GM21423 (cell line): ENCODE results near the gene GJD4.

Experiments used
- ATAC-seq: cut with Tn5 transposase; IDR thresholded peaks from one replicate; pipeline ENCODE4 v1.9.1; 2021; ENCODE audit warnings: mild to moderate bottlenecking, moderate library complexity; ENCODE audit not compliant: unreplicated experiment

GJD4 gene

DNA sequence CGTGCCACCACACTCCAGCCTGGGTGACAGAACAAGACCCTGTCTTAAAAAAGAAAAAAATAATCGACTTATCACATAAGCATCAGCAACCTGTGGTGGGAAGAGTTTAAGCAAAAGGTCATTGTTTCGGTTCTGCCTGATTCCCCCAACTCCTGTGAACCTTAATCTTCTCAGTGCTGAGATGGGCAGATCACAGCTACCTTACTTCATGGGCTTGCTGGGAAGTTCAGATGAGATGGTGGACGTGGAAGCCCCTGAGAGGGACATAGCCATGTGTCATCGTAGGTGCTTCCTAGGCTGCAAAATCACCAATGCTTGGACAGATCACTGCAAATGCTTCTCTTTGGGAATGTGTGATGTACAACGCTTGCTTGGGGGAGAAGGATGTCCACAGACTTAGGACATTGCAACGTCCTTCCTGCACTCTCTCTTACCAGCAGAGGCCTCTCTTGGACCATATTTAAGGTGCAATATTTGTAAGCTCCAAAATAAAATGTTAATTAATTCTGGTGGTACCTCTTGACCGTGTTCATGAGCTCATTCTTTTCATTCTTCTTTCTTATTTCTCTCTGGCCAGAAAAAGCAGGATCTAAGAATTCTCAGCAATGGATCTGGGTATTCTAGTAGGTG, 8.6 kb downstream of the GJD4 start:
- no peak for ATAC-seq

DNA sequence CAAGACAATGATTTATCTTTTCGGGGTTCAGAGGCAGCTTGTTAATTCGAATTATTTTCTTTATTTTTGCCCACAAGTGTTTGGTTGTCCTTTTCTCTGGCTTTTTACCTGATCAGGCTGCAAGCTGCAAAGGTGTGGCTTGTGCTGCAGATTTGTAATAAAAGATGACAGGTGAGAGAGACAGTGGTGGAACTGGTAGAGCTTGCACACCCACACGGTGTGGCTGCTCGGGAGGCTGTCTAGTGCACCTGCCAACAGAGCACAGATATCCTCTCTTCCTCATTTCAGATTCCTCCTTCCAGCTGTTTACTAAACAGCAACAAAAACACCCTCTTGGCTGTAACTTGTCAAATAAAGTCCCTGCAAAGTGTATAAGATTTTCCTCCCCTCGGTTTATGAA, 9.2 kb downstream of the GJD4 start:
- no peak for ATAC-seq

DNA sequence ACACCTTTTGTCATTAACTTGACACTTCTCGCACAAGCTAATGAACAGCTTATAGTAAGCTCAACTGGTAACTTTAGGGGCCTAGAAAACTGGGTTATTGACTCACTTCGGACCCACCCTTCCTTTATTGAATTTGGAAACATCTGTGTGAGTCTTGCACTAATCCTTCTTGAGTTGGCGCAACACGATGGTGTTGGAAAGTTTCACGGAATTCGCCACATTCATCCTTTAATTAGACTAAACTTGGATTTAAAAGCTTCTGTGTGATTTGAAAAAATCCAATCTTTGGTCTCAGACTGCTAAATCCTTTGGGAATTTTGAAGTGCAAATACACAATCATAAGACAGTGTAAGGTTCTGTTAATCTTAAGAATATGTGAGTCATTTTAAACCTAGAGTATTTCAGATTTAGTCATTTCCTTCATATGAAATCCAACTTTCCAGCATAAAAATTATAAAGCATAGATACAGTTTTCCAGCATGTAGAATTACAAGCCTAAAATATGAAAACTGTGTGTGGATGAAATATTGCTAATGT, 21.9 kb downstream of the GJD4 start:
- ATAC-seq: no peak

DNA sequence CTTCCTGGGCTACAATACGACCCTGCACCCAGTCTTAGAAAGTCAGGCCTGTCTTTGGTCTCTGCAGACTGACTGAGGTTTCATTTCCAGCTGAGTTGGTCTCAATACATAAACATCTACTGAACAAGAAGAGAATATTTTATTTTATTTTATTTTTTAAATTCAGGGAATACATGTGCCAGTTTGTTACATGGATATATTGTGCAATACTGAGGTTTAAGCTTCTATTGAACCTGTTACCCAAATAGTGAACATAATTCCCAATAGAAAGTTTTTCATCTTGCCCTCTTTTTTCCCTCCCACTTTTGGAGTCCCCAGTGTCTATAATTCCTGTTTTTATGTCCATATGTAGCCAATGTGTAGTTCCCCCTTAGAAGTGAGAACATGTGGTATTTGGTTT, 26.3 kb downstream of the GJD4 start:
- ATAC-seq: no peak

DNA sequence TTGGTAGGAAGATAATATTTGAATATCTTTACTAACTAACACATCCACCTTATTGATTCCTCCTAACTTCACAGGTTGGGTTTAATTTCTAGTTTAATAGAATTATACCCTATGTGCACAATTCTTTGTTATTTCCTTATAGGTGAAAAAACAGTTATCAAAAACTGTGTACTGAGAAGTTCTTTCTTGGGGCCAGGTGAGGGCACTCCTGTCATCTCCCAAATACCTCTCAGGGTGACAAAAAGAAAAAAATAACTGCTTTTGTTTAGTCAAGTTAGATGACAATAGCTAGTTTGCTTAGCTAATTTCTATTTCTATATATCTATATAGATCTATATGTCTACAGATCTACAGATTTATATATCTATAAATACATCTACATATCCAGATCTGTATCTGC, 26.9 kb downstream of the GJD4 start:
- no peak for ATAC-seq

DNA sequence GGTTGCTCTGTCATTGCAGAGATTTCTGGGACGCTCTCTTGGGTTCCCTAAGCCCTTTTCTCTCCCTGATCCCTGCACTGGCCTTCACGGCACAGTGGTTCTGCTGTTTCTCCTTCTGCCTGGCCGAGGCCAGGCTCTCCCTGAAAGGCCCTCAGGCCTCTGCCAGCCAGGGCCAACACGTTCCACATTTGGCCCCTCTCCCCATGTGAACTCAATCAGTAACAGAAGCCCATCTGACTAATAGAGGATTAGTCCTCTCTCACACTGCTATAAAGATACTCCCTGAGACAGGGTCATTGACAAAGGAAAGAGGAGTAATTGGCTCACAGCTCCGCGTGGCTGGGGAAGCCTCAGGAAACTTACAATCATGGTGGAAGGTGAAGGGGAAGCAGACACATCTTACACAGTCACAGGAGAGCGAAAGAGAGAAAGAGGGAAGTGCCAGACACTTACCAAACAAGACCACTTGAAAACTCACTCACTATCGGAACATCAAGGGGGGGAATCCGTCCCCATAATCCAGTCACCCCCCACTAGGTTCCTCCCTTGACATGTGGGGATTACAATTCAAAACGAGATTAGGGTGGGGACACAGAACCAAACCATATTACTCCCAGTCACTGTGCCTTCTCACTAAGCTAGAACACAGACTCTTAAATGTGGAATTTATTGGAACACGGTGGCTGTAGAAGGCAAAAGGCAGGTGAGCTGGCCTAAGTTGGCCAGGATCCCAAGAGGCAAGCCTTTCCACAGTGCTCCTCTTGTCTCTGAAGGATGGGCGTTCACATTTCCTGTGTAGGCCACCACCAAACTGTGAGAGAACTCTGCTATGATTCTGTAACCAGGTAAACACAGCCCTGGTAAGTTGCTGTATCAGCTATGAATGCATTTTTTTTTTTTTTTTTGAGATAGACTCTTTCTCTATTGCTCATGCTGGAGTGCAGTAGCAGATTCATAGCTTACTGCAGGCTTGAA, 28.2 kb downstream of the GJD4 start:
- no peak for ATAC-seq

DNA sequence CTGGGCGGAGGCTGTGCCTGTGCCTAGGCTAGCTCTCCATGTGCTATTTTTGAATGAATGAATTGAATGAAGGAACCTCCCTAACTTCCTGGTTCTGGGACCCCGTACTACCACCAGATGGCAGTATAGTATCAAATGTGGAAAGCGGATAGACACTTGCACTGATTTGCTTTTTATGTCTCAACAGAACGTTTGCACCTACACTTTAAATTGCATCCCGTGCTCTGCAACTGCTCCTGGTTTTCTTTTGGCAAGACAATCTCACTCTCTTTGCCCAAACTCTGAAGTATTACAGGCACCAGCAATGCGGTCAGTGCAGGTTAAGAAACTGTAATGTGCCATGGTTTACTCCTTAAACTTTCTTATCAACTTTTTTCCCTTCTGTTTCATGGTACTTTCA, 30.4 kb downstream of the GJD4 start:
- ATAC-seq: peak; percentile 70

DNA sequence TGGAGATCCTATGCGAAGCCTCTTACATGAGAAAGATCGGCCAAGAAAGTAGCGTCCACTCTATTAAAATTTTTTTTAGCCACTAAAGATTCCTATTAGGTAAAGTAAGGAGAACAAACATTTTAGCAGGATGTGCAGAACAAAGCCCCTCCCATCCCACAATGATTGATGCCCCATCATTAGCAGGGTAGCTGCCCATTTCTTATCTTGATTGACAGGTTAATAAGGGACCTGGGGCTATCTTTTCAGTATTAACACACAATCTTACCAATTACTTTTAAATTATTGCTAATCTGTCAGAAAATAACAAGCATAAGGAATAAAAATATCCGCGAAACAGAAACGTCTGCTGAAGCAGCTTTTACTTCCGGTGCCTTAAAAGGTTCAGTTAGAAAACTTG, 31.8 kb downstream of the GJD4 start:
- no peak for ATAC-seq

DNA sequence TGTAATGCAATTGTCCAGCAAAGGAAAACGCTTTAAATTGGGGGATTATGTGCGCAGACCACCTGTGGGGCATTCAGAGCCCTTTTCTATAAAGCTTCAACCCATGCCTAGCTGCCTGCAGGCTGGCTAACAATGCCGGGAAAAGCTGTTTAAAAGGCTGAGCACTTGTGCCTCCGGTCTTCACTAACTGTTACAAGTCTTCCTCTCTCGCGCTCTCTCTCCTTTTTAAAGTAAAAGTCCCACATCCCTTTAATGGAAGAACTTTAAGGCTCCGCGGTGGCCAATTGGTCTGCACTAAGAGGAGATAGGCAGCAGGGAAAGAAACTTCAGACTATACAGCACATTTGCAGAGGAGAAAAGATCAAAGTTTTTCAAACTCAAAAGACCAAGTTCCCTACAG, 32.3 kb downstream of the GJD4 start:
- no peak for ATAC-seq

DNA sequence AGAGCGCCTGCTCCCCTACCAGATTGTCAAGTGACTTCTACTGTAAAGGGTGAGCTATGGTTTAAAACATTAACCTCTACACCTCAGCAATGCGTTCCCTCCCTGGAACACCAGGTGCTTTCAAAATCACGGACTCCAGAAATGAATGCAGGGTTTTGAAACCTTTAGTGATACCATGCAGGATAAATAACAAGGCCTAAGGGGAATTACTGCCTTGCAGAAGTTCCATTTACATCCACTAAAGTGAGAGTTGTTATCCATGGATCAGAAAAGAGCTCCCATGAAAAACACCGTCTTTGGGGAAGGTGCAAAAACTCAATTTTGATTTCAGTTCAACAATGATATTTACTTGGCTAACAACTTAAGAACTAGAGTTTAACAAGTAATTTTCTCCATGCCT, 33.0 kb downstream of the GJD4 start:
- ATAC-seq: no peak

DNA sequence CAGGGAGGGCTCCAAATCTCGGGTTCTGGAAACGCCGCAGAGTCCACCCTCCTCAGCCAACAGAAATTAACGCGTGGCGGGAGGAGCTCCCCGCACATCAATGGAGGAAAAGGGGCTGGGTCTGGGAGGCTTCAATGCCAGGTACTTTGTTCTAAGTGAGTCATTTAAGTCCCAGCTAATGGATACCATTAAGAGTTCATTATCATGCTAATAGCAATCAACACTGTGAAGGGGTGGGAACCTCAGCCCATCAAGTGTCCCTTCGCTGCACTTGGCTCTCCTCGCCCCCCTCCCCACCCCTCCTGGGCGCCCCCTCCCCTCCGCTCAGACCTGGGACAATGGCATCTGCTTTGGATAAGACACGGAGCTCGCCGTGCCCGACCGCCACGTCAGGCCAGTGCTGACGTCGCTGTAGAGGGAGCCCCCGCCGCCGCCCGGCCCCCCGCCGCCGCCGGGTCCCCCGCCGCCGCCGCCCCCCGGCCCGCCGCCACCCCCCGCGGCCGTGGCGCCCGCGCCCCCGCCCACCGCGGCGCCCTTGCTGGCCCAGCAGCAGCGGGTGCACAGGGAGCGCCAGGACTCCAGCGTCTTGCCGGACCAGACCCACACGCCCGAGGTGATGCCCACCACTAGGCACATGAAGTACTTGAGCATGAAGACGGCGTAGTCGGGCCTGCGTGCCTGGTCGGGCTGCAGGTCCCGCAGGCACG, 34.0 kb downstream of the GJD4 start:
- ATAC-seq: no peak

DNA sequence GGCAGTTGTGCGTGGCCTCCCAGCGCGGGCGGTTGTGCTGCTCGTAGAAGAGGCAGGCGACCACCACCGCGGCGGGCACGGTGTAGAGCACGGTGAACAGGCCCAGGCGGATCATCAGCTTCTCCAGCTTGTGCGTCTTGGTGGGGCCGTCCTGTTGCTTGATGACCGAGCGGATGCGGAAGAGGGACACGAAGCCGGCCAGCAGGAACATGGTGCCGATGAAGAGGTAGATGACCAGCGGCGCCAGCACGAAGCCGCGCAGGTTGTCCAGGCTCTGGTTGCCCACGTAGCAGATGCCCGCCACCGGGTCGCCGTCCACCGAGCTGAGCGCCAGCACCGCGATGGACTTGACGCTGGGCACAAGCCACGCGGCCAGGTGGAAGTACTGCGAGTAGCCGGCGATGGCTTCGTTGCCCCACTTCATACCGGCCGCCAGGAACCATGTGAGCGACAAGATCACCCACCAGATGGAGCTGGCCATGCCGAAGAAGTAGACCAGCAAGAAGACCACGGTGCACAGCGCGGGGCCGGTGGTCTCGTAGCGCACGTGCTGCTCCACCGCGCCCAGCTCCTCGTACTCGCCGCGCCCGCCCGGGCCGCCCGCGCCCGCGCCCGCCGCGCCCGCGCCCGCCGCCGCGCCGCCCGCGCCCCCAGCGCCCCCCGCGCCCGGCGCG, 34.7 kb downstream of the GJD4 start:
- ATAC-seq: no peak

DNA sequence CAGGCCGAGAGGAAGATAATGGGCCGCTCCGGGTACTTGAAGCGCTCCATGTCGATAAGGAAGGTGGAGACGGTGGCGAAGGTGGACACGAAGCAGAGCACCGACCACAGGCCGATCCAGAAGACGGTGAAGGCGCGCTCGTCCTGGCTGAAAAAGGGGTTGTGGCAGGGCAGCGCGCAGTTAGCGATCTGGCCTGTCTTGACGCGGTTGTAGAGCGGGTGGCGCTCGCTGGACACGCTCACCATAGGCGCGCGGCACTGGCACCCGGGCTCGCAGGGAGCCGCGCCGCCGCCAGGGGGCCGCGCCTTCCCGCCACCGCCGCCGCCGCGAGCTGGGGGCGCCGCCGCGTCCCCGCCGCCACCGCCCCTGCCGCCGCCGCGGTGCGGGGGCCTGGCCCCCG, 35.3 kb downstream of the GJD4 start:
- ATAC-seq: no peak

DNA sequence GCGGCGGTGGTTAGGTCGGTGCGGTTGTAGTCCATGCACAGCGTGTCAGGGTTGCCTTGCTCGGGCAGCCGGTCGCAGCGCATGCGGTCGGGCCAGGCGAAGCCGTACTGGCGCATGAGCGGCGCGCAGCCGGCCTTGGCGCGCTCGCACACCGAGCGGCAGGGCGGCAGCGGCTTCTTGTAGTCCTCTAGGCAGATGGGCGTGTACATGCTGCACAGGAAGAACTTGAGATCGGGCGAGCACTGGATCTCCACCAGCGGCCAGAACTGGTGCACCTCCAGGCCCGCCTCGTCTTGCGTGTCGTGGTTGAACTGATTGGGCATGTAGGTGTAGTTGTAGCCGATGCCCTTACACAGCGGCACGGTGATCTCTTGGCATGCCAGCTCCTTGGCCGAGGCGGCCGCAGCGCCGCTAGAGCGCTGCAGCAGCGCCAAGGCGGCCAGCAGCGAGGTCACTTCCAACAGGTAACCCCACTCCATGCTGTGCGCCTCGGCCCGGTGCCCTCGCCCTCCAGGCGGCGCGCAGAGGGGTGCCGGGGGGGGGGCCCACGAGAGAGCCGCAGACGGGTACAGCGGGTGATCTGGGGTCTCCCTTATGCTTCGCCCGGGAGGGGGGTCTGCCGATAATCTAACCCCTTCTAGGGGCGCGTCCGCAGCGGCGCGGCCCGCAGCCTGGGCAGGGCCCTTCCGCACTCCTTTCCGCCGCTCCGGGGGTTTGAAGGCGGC, 36.0 kb downstream of the GJD4 start:
- ATAC-seq: no peak

DNA sequence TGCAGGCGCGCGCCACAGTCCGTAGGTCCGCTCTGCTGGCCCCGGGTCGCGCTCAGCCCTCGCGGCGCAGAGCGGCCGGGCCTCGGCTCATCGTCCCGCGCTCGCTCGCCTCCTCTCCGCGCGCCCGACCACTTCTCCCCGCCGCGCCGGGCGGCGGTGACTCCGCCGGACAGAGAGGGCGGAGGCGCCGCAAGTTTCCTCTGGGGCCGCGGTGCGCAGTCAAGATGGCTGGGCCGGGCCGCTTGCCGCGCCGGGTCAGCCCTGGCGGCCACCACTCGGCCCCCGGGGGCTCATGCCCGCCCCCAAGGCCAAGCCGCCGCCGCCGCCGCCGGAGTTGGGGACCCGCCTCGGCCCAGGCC, 36.5 kb downstream of the GJD4 start:
- ATAC-seq: peak; percentile 23

DNA sequence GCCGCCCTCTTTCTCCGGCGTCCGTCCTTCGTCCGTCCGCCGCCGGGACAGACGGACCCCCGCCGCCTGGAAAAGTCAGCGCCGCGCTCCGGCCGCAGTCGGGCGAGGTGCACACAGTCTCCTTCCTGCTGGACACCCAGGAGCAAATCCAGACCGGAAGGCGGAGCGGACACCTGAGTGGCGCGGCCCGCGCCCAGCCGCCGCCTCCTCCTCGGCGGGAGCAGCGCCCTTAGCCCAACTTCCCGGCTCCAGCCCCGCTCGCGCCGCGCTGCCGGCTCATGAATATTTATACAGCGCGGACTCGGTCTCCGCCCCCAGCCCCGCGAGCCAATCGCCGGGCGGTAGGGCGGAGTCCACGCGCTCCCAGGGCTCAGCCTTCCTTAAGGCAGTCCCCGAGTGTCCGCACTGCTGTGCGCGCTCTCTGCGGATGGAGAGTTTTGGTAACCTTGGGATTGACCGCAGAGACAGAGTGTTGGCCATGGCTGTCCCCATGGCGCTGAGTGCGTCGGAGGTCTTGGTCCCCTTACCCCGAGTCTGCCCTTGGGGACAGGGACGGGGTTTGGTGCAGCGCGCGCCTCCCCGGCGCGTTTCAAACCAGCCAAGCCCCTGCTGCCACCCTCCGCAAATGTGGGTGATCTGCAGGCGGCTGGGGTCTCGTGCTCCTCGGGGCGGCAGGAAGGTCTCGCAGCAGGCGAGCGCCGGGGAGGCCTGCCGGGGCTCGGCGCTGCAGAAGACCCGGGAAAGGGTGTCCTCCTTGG, 37.1 kb downstream of the GJD4 start, which contains the start of gene FZD8:
TSS of gene FZD8 (minus strand) at position 262 of the 758 bp plus-strand sequence. CDS start 867 bp downstream, outside the sequence.
- ATAC-seq: peak; percentile 94

DNA sequence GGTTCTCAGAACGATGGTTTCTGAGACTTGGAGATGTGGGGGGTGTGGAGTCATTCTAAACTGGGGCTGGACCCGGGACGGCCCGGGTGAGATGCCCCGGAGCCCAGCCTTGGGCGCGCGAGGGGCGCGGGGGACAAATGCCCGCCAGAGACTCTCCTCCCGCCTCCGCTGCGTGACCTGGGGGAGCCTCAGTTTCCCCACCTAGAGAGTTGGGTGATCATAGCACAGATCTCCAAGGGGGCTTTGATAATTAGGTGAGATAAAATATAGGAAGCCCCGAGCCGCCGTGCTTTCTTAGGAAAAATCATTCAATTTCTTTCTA, 37.6 kb downstream of the GJD4 start:
- no peak for ATAC-seq

DNA sequence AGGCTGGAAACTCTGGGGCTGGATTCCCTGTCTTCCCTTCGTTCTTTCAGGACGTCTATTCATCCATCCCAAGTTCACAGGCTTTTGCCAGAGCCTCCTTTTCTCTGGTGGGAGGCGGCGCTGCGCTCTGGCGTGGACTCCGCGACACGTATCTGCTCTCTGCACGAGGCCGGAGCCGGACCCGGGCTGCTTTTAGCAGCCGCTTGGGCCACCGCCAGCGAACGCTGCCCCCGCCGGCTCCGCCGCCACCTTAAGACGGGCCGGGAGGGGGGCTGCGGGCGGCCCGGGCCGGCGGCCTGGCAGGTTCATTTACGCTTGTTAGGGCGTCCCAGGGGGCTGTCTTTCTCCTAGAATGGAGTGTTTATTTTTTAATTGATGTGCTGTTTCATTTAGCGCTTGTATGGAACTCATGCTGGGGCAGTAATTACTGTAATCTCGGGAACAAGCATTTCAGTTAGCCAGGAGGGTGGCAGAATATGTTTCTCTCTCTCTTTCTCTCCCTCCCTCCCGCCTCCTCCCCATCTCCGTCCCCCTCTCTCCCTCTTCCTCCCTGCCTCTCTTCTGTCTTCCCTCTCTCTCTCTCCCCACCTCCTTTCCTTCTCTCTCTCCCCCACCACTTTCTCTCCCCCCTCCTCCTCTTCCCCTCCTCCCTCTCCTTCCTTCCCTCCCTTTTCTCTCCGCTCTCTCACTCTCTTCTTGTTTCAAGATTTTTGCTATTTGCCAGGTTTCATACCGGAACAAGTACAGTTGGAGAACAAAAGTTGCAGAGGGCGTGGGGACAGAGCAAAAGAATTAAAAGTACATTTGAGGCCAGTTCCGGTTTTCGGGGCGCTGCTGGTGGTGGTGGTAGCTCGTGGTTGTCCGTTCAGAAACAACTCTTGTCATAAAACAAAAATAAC, 38.3 kb downstream of the GJD4 start:
- no peak for ATAC-seq
